ENCODE measurements around the gene MSRB1.

DNA sequence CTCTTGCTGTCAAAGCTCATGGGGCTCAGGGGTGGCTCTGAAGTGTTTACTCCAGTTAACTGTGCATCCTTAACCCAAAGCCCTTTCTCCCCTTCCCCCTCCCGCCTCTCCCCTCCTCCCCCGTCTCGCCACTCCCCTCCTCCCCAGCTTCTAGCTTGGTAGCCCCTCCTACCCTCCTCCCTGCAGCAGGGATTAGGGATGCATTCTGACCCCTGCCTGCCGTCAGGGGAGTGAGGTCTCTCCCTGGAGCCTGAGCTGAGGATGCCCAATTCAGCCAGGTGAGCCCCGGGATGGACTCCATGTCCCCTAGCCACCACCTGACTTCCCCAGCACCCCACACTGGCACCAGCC is 26.4 kb downstream of the MSRB1 start:
- no peak for TF ChIP-seq CTCF (conservative IDR thresholded peaks at IDR 0.05; ENCODE audit: low read length)
- no peak for TF ChIP-seq EZH2phosphoT487 (IDR thresholded peaks at IDR 0.05; ENCODE audit: borderline replicate concordance)
